ENCODE results near the gene DCLK2.
A peak's percentile ranks its signal among the peaks of the same experiment; 100 is the strongest.

The DCLK2 gene

GRCh38 chr4:150115851-150116250, 37.6 kb downstream of the DCLK2 start:
- DNase-seq (ENCODE audit: insufficient read length, low spot score) (no peak), FAIRE-seq (peak; percentile 79)

- no peak for DNase-seq (ENCODE audit: insufficient read length, low spot score)
- FAIRE-seq: peak; percentile 42
Measured at GRCh38 chr4:150116506-150116905, 38.3 kb downstream of the DCLK2 start.

- FAIRE-seq (peak; percentile 93), DNase-seq (ENCODE audit: insufficient read length, low spot score) (no peak)
Measured at GRCh38 chr4:150117094-150117493, 38.8 kb downstream of the DCLK2 start.

- no peak for DNase-seq (ENCODE audit: insufficient read length, low spot score)
- FAIRE-seq: no peak
Measured at GRCh38 chr4:150117629-150118028, 39.4 kb downstream of the DCLK2 start.

- DNase-seq (ENCODE audit: insufficient read length, low spot score) (no peak), FAIRE-seq (no peak)
Measured at GRCh38 chr4:150119492-150119891, 41.2 kb downstream of the DCLK2 start.

DNA sequence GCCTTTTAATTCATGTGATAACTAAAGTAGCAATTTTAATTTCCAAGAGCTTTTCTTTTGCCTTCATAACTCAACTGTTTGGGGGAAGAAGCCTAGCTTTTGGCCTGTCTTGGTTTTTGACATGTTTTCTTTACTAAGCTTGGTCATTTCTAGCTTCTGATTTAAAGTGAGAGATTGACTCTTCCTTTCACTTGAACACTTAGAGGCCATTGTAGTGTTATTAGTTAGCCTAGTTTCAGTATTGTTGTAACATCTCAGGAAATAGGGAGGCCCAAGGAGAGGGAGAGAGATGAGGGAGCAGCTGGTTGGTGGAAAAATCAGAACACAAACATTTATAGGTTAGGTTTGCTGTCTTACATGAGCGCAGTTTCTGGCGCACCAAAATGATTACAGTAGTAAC, 44.8 kb downstream of the DCLK2 start:
- no peak for FAIRE-seq
- DNase-seq (ENCODE audit: insufficient read length, low spot score): no peak

- no peak for FAIRE-seq
- DNase-seq (ENCODE audit: insufficient read length, low spot score): no peak
Measured at GRCh38 chr4:150123796-150124677, 45.8 kb downstream of the DCLK2 start.

- FAIRE-seq: no peak
Measured at GRCh38 chr4:150126201-150126863, 48.1 kb downstream of the DCLK2 start.

DNA sequence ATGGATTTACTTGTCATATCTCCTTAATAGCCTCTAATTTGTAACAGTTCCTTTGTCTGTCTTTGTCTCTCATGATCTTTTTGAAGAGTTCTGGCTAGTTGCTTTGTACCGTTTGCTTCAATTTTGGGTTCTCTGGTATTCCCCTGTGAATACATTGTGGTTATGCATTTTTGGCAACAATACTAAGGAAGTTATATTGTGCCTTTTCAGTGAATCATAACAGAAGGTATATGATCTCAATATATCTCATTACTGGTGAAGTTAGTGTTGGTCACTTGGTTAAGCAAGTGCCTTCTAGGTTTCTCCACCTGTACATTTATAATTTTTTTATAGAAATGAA, 48.6 kb downstream of the DCLK2 start:
- FAIRE-seq (no peak), DNase-seq (ENCODE audit: insufficient read length, low spot score) (no peak)

More at GRCh38 chr4:150126201-150126863, 48.1 kb downstream of the DCLK2 start:
- no peak for DNase-seq (ENCODE audit: insufficient read length, low spot score)

DNA sequence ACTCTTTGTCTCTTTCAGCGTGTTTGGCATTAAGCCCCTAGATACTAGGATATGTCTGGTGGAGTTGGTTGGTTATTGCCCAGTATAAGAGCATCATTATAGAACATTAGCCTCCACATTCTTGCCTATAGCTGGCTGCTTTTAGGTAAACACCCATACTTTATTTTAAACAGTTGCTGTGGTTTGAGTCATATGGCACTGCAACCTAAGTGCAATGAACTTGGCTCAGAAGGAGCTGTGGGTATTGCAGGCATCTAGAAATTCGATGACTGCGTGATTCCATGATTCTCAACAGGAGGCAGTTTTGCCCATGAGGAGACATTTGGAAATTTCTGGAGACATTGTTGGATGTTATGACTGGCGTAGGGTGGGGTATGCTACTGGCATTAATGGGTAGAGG, 49.5 kb downstream of the DCLK2 start:
- DNase-seq (ENCODE audit: insufficient read length, low spot score) (no peak), FAIRE-seq (no peak)

DNA sequence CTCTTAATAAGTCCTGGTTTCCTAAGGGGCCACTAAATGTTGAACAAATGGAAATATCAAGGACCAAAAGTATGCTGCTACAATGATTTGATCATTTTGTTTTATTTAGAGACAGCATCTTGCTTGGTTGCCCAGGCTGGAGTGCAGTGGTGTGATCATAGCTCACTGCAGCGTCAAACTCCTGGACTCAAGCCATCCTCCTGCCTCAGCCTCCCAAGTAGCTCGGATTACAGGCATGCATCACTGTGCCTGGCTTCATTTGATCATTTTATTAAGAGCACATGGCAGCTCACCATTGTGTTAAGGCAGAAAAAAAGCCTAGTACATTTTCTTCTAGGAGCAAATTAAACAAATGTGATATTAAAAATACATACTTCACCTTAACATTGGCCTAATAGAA, 52.7 kb downstream of the DCLK2 start:
- FAIRE-seq (no peak), DNase-seq (ENCODE audit: insufficient read length, low spot score) (no peak)

DNA sequence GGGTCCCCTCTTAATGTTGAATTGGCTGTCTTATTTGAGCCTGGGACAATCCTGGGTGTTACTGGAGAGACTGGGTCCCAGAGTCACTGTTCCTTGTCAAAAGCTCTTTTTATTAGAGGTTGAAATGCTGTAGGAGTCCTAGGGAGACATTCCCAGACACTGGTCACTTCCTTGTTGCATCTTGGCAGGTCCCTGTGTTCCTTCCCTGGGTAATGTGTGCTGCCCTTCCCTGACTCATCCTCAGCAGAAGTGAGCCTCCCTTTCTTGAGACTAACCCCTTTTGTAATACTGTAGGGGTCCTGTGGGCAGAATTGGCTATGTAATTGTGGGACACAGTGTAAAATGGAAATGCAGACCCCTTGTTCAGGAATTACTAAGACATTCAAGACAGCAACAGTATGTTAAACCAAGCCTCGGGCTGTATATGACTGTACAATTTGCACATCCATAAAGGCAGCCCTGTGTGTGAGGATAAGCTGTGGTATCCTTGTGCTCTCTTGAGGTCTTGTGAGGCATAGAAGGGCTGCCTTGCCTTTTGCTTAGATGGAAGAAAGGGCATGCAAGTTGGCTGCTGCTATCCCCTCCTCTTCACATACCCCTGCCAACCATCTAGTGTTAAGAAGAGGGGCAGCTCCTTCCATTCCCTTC, 53.5 kb downstream of the DCLK2 start:
- no peak for DNase-seq (ENCODE audit: insufficient read length, low spot score)
- no peak for FAIRE-seq

GRCh38 chr4:150133605-150134004, 55.4 kb downstream of the DCLK2 start:
- DNase-seq (ENCODE audit: insufficient read length, low spot score) (no peak), FAIRE-seq (no peak)

DNA sequence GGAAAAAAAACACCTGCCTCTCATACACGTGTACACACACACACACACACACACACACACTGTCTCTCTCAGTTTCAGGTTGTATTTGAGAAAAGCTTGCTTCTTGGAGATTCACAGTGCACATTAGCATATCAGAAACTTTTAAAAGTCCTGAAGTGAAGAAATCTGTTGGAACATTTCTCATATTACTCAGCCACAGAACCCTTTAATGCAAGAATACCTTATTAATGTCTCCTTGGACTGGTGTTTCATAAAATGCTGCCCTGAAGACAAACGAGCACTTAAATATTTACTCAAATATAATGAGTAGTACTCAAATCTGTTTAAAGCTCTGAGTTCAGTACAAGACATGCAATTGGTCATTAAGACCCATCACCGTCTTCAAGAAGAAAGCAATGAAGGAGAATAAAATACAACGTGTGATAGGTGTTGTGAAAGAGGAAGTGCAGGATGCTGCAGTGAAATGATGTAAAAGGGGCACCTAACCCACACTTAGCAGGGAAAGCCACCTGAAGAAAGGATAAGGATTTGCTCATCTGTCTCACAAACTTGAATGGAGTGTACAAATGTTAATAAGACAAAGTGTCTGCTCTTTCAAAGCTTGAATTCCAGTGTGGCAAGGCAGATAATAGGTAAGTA, 57.0 kb downstream of the DCLK2 start:
- DNase-seq (ENCODE audit: insufficient read length, low spot score) (no peak), FAIRE-seq (no peak)

DNA sequence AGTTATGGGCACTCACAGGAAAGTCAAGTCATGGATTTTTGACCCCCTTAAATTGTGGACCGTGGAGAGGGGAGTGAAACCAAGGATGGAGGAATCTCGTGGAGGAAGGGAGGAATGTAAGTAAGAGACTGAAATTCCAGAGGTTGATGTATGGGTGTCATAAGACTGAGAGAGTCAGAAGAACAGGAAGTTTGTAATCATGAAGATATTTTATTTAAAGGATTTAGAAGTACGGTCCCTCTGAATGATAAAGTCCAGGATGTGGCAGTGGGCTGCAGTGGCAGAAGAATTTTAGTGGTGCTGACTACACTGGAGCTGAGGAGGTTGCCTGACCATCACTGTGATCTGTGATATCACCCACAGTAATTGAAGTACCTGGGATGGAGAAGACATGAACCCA, 57.8 kb downstream of the DCLK2 start:
- DNase-seq (ENCODE audit: insufficient read length, low spot score) (peak; percentile 64), FAIRE-seq (no peak)

GRCh38 chr4:150136481-150136880, 58.2 kb downstream of the DCLK2 start:
- DNase-seq (ENCODE audit: insufficient read length, low spot score): no peak
- FAIRE-seq: peak; percentile 4

- FAIRE-seq (peak; percentile 9), DNase-seq (ENCODE audit: insufficient read length, low spot score) (no peak)
Measured at GRCh38 chr4:150139297-150139865, 61.1 kb downstream of the DCLK2 start.

- FAIRE-seq (no peak), DNase-seq (ENCODE audit: insufficient read length, low spot score) (no peak)
Measured at GRCh38 chr4:150140774-150141400, 62.6 kb downstream of the DCLK2 start.

DNA sequence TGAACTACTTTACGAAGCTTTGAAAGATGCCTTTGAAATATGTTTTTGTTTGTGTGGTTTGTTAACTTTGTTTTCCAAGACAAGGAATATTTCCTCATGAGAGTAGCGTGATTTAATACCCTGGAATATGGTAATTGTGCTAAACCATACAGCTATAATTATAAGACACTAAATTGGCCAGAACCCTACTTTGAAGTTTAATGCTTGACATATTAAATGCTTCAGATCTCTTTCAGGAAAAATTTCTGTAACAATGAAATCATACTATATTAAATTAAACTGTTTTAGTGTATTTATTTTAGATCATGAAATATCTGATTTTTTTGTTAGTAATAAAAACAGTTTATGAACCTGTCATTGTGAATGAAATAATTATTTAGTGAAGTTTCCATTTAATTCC, 63.5 kb downstream of the DCLK2 start:
- DNase-seq (ENCODE audit: insufficient read length, low spot score) (no peak), FAIRE-seq (no peak)

DNA sequence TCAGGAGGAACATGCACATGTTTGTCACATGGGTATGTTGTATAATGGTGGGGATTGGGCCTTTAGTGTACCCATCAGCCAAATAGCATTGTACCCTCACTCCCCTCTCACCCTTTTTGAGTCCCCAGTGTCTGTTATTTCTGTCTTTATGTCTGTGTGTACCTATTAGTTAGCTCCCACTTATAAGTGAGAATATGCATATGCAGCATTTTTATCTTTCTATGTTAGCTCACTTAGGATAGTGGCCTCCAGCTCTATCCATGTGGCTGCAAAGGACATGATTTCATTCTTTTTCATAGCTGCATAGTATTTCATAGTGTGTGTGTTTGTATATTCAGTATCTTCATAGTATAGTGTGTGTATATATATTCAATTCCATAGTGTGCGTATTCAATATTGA, 64.6 kb downstream of the DCLK2 start:
- no peak for DNase-seq (ENCODE audit: insufficient read length, low spot score)
- no peak for FAIRE-seq

All from HTR-8/SVneo (cell line).